SK-N-SH (cell line): ENCODE data around the gene SSBP2.

Experiments
- ELF1 ChIP-seq: IDR thresholded peaks from 2 replicates; pipeline ENCODE4 v1.4.0; 2012
- FOSL2 ChIP-seq: IDR thresholded peaks from 2 replicates; pipeline ENCODE4 v1.4.0; 2012; ENCODE audit warnings: low read depth, mild to moderate bottlenecking, moderate library complexity, borderline replicate concordance
- POLR2AphosphoS5 ChIP-seq: IDR thresholded peaks from 2 replicates; pipeline ENCODE4 v1.6.1; 2012; ENCODE audit warnings: low read depth, low read length
- RAD21 ChIP-seq: IDR thresholded peaks from 2 replicates; pipeline ENCODE4 v1.6.1; 2012; ENCODE audit warnings: mild to moderate bottlenecking, low read length
- RFX5 ChIP-seq: IDR thresholded peaks from 2 replicates; pipeline ENCODE4 v1.6.1; 2012; ENCODE audit warnings: mild to moderate bottlenecking, improper control_type of control experiment, low read length
- RXRA ChIP-seq: IDR thresholded peaks from 2 replicates; pipeline ENCODE4 v1.4.0; 2012; ENCODE audit warnings: low read depth, mild to moderate bottlenecking, borderline replicate concordance
- SMC3 ChIP-seq: IDR thresholded peaks from 2 replicates; pipeline ENCODE4 v1.6.1; 2012; ENCODE audit warnings: low read depth, low read length, improper control_type of control experiment
- TCF12 ChIP-seq: IDR thresholded peaks from 2 replicates; pipeline ENCODE4 v1.4.0; 2012
- TEAD4 ChIP-seq: IDR thresholded peaks from 2 replicates; pipeline ENCODE4 v1.4.0; 2012; ENCODE audit warnings: mild to moderate bottlenecking, borderline replicate concordance; ENCODE audit not compliant: insufficient read depth
- TF ChIP-seq, protein P1 (sequence below): IDR thresholded peaks from 2 replicates; pipeline ENCODE4 v1.4.0; 2012; ENCODE audit warnings: low read depth
- TF ChIP-seq, protein P2 (sequence below): fragments of 200-600 bp; sonication (generic); IDR thresholded peaks from 2 replicates; pipeline ENCODE4 v1.6.1; 2017; ENCODE audit warnings: antibody characterized with exemption, mild to moderate bottlenecking, moderate library complexity
- TF ChIP-seq, protein P3 (sequence below): IDR thresholded peaks from 2 replicates; pipeline ENCODE4 v1.6.1; 2012; ENCODE audit warnings: mild to moderate bottlenecking, low read depth, low read length, moderate library complexity

DNA sequence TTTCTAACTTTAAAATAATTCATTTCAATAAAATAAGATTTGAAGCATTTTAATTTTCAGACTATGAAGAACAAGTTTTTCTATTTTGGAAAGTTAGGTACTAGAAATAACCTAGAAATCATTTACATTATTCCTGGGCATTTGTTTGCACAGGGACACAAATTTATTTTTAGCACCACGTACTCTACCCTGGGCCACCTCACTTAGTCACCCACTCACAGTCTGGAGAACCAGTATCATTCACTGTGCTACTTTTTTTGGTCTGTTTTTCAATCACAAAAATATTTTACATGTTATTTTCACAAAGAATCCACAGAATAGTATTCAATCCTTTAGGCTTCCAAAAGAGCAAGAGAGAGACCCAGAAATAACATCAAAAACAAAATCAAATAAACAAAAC, 228.3 kb downstream of the SSBP2 start:
- TF ChIP-seq, protein P1, sequence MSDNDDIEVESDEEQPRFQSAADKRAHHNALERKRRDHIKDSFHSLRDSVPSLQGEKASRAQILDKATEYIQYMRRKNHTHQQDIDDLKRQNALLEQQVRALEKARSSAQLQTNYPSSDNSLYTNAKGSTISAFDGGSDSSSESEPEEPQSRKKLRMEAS: no peak
- TF ChIP-seq, protein P2, sequence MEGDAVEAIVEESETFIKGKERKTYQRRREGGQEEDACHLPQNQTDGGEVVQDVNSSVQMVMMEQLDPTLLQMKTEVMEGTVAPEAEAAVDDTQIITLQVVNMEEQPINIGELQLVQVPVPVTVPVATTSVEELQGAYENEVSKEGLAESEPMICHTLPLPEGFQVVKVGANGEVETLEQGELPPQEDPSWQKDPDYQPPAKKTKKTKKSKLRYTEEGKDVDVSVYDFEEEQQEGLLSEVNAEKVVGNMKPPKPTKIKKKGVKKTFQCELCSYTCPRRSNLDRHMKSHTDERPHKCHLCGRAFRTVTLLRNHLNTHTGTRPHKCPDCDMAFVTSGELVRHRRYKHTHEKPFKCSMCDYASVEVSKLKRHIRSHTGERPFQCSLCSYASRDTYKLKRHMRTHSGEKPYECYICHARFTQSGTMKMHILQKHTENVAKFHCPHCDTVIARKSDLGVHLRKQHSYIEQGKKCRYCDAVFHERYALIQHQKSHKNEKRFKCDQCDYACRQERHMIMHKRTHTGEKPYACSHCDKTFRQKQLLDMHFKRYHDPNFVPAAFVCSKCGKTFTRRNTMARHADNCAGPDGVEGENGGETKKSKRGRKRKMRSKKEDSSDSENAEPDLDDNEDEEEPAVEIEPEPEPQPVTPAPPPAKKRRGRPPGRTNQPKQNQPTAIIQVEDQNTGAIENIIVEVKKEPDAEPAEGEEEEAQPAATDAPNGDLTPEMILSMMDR: no peak
- TF ChIP-seq TEAD4 (no peak), RAD21 (no peak), RFX5 (no peak), SMC3 (no peak), TCF12 (no peak), POLR2AphosphoS5 (no peak), RXRA (no peak), ELF1 (no peak), FOSL2 (no peak)
- TF ChIP-seq, protein P3, sequence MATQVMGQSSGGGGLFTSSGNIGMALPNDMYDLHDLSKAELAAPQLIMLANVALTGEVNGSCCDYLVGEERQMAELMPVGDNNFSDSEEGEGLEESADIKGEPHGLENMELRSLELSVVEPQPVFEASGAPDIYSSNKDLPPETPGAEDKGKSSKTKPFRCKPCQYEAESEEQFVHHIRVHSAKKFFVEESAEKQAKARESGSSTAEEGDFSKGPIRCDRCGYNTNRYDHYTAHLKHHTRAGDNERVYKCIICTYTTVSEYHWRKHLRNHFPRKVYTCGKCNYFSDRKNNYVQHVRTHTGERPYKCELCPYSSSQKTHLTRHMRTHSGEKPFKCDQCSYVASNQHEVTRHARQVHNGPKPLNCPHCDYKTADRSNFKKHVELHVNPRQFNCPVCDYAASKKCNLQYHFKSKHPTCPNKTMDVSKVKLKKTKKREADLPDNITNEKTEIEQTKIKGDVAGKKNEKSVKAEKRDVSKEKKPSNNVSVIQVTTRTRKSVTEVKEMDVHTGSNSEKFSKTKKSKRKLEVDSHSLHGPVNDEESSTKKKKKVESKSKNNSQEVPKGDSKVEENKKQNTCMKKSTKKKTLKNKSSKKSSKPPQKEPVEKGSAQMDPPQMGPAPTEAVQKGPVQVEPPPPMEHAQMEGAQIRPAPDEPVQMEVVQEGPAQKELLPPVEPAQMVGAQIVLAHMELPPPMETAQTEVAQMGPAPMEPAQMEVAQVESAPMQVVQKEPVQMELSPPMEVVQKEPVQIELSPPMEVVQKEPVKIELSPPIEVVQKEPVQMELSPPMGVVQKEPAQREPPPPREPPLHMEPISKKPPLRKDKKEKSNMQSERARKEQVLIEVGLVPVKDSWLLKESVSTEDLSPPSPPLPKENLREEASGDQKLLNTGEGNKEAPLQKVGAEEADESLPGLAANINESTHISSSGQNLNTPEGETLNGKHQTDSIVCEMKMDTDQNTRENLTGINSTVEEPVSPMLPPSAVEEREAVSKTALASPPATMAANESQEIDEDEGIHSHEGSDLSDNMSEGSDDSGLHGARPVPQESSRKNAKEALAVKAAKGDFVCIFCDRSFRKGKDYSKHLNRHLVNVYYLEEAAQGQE: no peak
